SKM-1 treated with dmso at 0.1 percent for 144 hours (cell line): ENCODE measurements around the gene CA10.
A peak's percentile ranks its signal among the peaks of the same experiment; 100 is the strongest.

Experiments
- DNase-seq: peaks from one replicate; lab custom pipeline; 2025; ENCODE audit not compliant: unreplicated experiment; lab: John Stamatoyannopoulos, UW

CA10 gene

DNA sequence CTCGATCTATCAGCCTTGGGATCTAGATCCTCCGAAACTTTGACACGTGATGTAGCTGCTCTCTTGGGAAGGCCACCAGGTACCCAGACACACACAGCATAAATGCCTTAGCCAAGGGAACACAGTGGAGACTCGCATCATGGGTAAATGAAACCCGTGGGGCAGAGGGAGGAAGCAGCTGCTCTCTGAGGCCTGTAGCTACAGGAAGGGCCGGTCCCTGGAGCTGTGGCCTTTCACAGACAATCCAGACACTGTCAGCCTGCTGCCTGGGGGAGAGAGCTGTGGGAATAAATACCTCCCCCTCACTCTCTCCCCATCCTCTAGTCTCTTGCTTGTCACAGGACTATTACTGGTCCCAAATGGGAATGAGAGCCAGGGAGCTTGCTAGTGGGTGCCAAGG, 546.9 kb downstream of the CA10 start:
- no peak for DNase-seq

GRCh38 chr17:51610834-51611233, 547.7 kb downstream of the CA10 start:
- no peak for DNase-seq

DNA sequence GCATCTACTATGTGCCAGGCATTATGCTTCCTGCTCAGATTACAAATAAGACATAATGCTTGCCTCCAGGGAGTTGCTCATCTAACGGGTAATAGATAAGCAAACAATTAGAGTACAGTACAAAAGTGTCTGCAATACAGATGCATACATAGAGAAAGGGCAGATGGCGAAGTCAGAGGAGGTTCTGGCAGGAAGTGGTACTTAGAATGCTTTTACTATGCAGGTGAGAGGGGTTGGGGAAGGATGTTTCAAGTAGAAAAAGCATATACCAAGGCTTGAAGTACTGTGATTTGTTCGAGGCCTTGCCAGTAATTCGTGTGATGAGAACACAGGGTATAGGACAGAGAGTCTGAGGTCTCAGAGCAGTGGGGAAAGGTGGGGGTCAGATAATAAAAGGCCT, 548.4 kb downstream of the CA10 start:
- DNase-seq = no peak

DNA sequence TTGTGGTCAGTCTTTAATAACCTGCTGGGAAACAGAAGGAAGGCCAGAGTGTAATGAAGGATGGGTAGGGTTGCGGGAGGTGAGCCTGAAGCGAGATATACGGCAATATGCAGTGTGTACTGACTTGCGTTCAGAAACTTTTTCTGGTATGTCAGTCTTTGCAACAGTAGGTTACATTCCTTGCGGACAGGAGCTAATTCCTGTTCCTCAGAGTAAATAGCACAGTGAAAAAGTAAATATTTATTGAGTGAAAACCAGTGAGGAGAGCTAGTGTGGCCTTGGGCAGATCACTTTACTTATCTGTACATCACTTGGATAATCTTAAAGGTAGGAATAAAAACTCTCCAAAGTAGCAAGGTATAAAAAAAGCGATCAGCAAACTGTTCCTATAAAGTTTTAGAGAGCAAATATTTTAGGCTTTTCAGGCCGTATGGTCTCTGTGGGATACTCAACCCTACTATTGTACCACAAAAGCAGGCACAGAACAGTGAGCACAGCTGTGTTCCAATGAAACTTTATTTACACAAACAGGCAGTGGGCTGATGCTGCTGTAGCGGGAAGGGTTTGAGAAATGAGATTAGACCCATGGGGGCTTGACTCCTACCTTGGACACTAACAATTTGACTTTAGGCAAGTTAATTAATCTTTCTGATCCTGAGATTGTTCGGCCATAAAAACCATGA, 550.1 kb downstream of the CA10 start:
- no peak for DNase-seq

DNA sequence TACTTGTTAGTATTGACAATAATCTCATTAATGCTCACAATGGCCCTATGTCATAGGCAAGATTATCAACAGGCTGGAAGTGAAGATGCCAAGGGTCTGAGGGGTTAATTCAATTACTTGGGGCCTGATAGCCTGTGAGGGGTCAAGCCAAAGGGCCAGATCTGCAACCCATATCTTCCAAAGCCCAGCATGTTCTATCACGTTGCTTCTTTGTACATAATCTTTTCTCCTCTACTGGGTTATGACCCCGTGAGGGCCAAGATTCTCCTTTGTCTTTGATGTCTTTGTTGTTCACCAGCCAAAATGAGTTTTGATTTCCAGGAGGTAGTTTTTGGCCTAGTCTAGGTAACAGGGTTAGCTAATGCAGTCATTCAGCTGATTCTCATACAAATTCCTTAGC, 551.0 kb downstream of the CA10 start:
- DNase-seq = no peak

DNA sequence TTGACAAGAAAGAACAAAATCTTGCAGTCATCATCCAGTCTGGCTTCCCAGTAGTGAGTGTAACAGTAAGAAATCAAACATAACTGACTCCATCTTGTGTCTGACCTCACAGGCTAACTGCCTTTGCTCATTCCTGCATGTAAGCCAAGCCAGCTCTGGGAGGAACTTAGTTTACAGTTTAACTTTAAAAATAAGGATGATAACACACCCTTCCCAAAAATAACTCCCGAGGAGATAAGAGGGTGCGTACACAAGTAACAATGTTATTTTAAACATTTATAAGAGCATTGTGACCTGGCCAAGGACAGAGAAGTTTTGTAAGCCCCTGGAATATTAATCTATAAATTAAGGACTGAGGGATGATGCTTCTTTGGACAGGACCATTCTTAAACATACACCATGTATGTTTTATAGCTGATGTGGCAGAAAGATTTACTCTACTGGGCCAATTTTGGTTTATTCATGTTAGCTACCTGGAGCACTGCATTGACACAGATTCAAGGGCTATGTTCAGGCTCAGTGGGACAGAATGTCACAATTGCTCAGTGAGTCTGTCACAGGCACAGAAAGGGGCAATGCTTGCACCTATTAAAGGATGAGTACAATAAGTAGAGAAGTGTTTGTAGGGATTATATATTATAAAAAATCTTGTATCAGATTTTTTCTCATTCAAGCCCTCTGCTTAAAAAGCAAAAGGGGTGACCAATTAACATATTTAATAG, 554.1 kb downstream of the CA10 start:
- no peak for DNase-seq

DNA sequence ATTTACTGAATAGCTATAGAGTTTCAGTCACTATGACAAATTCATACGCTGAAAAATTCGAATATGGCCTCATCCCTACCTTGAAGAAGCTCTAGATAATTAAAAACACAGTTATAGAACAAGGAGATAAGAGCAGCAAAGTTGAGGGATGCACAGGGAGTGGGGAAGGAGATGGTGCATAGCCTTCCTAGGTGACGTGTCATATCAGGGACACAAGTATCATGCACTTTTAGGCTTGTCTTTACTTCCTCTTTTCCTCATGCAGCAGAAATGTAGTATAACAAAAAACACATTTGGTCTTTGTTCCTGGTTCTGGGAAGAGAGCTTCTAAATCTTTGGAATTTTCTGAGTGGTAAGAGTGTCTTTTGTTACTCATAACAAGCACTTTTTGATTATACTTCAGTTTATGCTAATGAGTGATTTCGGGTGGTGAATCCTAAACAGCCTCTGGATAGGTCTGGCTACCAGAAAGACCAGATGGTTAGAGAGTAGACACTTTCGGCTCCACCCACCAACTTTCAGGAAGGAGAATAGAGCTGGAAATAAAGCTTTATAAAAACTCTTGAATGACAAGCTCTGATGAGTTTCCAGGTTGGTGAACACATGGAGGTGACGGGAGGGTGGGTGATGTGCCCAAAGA, 556.8 kb downstream of the CA10 start:
- DNase-seq = no peak

GRCh38 chr17:51598824-51599223, 559.7 kb downstream of the CA10 start:
- DNase-seq = no peak

GRCh38 chr17:51597345-51597744, 561.2 kb downstream of the CA10 start:
- no peak for DNase-seq

DNA sequence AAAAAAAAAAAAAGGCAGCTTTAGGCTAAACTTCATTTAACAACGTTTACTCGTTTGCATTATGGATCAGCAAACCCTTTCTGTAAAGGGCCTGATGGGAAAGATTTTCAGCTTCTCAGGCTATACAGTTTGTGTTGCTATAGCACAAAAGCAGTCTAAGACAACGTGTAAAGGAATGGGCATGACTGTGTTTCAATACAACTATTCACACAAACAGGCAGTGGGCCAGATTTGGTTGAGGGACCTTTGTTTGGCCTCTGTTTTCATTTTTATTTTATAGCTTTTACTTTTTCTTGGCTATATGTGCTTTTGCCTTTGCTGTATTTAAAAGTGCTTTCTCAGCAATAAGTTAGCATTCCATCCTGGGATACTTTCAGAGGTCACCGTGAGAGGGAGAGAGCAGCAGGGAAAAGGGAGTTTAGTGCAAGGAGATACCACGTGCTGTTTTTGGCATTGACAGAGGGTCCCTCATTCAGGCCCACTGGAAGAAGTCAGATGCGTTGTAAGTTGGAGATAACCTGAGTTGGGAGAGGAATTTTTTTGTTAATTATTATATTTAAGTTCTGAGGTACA, 562.6 kb downstream of the CA10 start:
- no peak for DNase-seq

GRCh38 chr17:51590071-51590656, 568.4 kb downstream of the CA10 start:
- no peak for DNase-seq

DNA sequence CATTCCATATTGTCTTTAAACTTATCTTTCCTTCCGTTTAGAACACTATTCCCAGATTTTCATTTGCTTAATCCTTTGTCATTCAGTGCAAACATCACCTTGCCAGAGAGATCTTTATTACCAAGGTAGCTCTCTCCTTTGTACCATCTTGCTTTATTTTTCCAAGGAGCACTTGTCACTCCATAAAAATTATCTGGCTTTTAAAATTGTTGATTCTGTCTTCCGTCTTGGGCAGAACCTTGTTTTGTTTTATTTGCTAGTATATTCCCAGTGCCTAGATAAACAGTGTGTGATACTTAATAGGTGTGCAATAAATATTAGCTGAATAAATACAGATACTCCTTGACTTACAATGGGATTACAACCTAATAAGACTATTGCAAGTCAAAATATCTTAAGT, 570.5 kb downstream of the CA10 start:
- DNase-seq = no peak

- DNase-seq = no peak
Measured at GRCh38 chr17:51587516-51587915, 571.0 kb downstream of the CA10 start.

GRCh38 chr17:51585514-51586104, 572.9 kb downstream of the CA10 start:
- no peak for DNase-seq

GRCh38 chr17:51580869-51581268, 577.6 kb downstream of the CA10 start:
- DNase-seq = peak; percentile 35
